H1 (cell line): ENCODE results near the gene CTBP2. TPM values are rescaled to one million over a fixed set of nuclear protein-coding genes. Genes with fewer than 3 reads are reported as not detected.

Experiments
- CTCF ChIA-PET: fragments of 300-600 bp; sonication (Branson Sonifier 250); formaldehyde crosslinking; loops from one replicate; lab custom pipeline; 2021; ENCODE audit not compliant: partially characterized antibody; lab: Charles Lee
- POLR2A ChIA-PET: fragments of 300-600 bp; sonication (Branson Sonifier 250); formaldehyde crosslinking; loops from one replicate; lab custom pipeline; 2021; ENCODE audit warnings: inconsistent platforms; ENCODE audit not compliant: partially characterized antibody; lab: Charles Lee
- DNase-seq, 2 experiments: peaks; one replicate each; pipeline versions ENCODE4 v3.0.0 to v3.0.0-alpha.2; 2010 to 2022; ENCODE audit warnings: low spot score in 2 of 2, low read depth in 1 of 2, mixed read lengths in 1 of 2
- FAIRE-seq: peaks from 2 replicates; lab custom pipeline; 2011; peaks lifted over from hg19 to GRCh38; lab: Jason Lieb, UNC
- H2AFZ ChIP-seq: 2 replicates; pipeline ENCODE4 v1.8.1; 2012; ENCODE audit warnings: low read length, inconsistent platforms
- H2AK5ac ChIP-seq: 2 replicates; pipeline ENCODE4 v1.6.1; 2013; ENCODE audit warnings: low read depth, low read length
- H2BK120ac ChIP-seq: replicated peaks from 2 replicates; pipeline ENCODE3; 2013; ENCODE audit warnings: low read depth, low read length, inconsistent platforms
- H2BK12ac ChIP-seq: 2 replicates; pipeline ENCODE4 v1.6.1; 2013; ENCODE audit warnings: low read depth, low read length
- H2BK15ac ChIP-seq: 2 replicates; pipeline ENCODE4 v1.6.1; 2013; ENCODE audit warnings: low read length
- H2BK20ac ChIP-seq: 2 replicates; pipeline ENCODE4 v1.6.1; 2013; ENCODE audit warnings: low read length
- H2BK5ac ChIP-seq: 2 replicates; pipeline ENCODE4 v1.6.1; 2013; ENCODE audit warnings: low read depth, low read length
- H3K14ac ChIP-seq: 2 replicates; pipeline ENCODE4 v1.6.1; 2013; ENCODE audit warnings: inconsistent platforms; ENCODE audit not compliant: insufficient read length
- H3K18ac ChIP-seq: 2 replicates; pipeline ENCODE4 v1.6.1; 2013; ENCODE audit warnings: low read length; ENCODE audit errors: extremely low read depth
- H3K23ac ChIP-seq: 2 replicates; pipeline ENCODE4 v1.6.1; 2013; ENCODE audit warnings: inconsistent platforms; ENCODE audit not compliant: insufficient read length
- H3K23me2 ChIP-seq: 2 replicates; pipeline ENCODE4 v1.6.1; 2013; ENCODE audit warnings: low read depth, low read length
- H3K27ac ChIP-seq: 2 replicates; pipeline ENCODE4 v1.6.1; 2011; ENCODE audit warnings: low read depth, low read length, inconsistent platforms
- H3K27me3 ChIP-seq, 4 experiments: replicated peaks in 1 of 4; 1 replicate in 1 of 4; 2 replicates in 3 of 4; pipeline versions ENCODE4 v1.6.1 to v1.8.1; 2011 to 2013; ENCODE audit warnings: low read length in 3 of 4, mild to moderate bottlenecking in 3 of 4, inconsistent platforms in 2 of 4, mixed read lengths in 2 of 4, moderate library complexity in 1 of 4; ENCODE audit not compliant: control insufficient read depth in 3 of 4, insufficient read depth in 3 of 4; ENCODE audit errors: extremely low read depth in 1 of 4
- H3K36me3 ChIP-seq, 4 experiments: 2 replicates each; pipeline versions ENCODE4 v1.6.1 to v1.8.1; 2011 to 2013; ENCODE audit warnings: mild to moderate bottlenecking in 4 of 4, low read length in 3 of 4, moderate library complexity in 2 of 4, control low read depth in 1 of 4, inconsistent platforms in 1 of 4; ENCODE audit not compliant: insufficient read depth in 4 of 4, control insufficient read depth in 2 of 4
- H3K4ac ChIP-seq: replicated peaks from 2 replicates; pipeline ENCODE3; 2013; ENCODE audit warnings: low read length, low read depth, mixed read lengths, inconsistent platforms; ENCODE audit not compliant: insufficient read length
- H3K4me1 ChIP-seq, 4 experiments: replicated peaks in 1 of 4; 1 replicate in 1 of 4; 2 replicates in 3 of 4; pipeline versions ENCODE4 v1.6.1 to v1.8.1; 2011 to 2013; ENCODE audit warnings: low read length in 3 of 4, inconsistent platforms in 2 of 4, mixed read lengths in 1 of 4; ENCODE audit not compliant: insufficient read depth in 4 of 4, control insufficient read depth in 3 of 4
- H3K4me2 ChIP-seq, 2 experiments: 2 replicates each; pipeline versions ENCODE4 v1.6.1 to v1.8.1; 2011 to 2013; ENCODE audit warnings: low read depth in 2 of 2, low read length in 2 of 2, control low read depth in 1 of 2, inconsistent platforms in 1 of 2, mild to moderate bottlenecking in 1 of 2; ENCODE audit not compliant: insufficient read depth in 1 of 2
- H3K4me3 ChIP-seq, 4 experiments: fragments of 200-600, 300-600 bp in 1 of 4; sonication (generic), shearing (Covaris generic), sonication (Bioruptor Twin) in 1 of 4; 2 replicates each; pipeline versions ENCODE4 v1.5.1 to v1.8.1; 2011 to 2016; ENCODE audit warnings: low read length in 4 of 4, low read depth in 3 of 4, control low read depth in 2 of 4, inconsistent platforms in 2 of 4, mild to moderate bottlenecking in 2 of 4, mixed read lengths in 1 of 4, moderate library complexity in 1 of 4; ENCODE audit not compliant: insufficient read depth in 2 of 4; ENCODE audit errors: extremely low read depth in 1 of 4
- H3K56ac ChIP-seq: replicated peaks from 2 replicates; pipeline ENCODE3; 2013; ENCODE audit warnings: low read depth, mild to moderate bottlenecking, mixed read lengths, low read length, inconsistent platforms; ENCODE audit not compliant: insufficient read length
- H3K79me1 ChIP-seq: 2 replicates; pipeline ENCODE4 v1.6.1; 2013; ENCODE audit warnings: low read depth, low read length, control low read depth
- H3K79me2 ChIP-seq, 2 experiments: 2 replicates each; pipeline versions ENCODE4 v1.6.1 to v1.8.1; 2012 to 2013; ENCODE audit warnings: low read length in 2 of 2, mild to moderate bottlenecking in 2 of 2, inconsistent platforms in 1 of 2; ENCODE audit not compliant: insufficient read depth in 2 of 2, control insufficient read depth in 1 of 2
- H3K9ac ChIP-seq, 4 experiments: replicated peaks in 1 of 4; 1 replicate in 1 of 4; 2 replicates in 3 of 4; pipeline versions ENCODE4 v1.6.1 to v1.8.1; 2011 to 2013; ENCODE audit warnings: low read depth in 3 of 4, low read length in 3 of 4, control low read depth in 2 of 4, mild to moderate bottlenecking in 2 of 4, moderate library complexity in 2 of 4, inconsistent platforms in 1 of 4; ENCODE audit errors: extremely low read depth in 1 of 4
- H3K9me3 ChIP-seq, 2 experiments: 2 replicates each; pipeline versions ENCODE4 v1.6.1 to v1.8.1; 2012 to 2013; ENCODE audit warnings: mild to moderate bottlenecking in 2 of 2, moderate library complexity in 2 of 2, control low read depth in 1 of 2, inconsistent platforms in 1 of 2, low read depth in 1 of 2, low read length in 1 of 2, mixed read lengths in 1 of 2; ENCODE audit not compliant: insufficient read depth in 2 of 2
- H4K20me1 ChIP-seq, 2 experiments: replicated peaks in 1 of 2; 2 replicates each; pipeline versions ENCODE3 to v1.8.1; 2011 to 2013; ENCODE audit warnings: inconsistent platforms in 2 of 2, low read length in 2 of 2, mild to moderate bottlenecking in 1 of 2; ENCODE audit not compliant: insufficient read depth in 2 of 2, control insufficient read depth in 1 of 2
- H4K5ac ChIP-seq: 2 replicates; pipeline ENCODE4 v1.6.1; 2013; ENCODE audit warnings: low read length, low read depth, mixed read lengths, inconsistent platforms; ENCODE audit not compliant: insufficient read length
- H4K8ac ChIP-seq: 2 replicates; pipeline ENCODE4 v1.8.0; 2013; ENCODE audit warnings: mild to moderate bottlenecking, moderate library complexity, low read length, inconsistent platforms; ENCODE audit not compliant: insufficient read depth; ENCODE audit errors: extremely low read depth
- H4K91ac ChIP-seq: replicated peaks from 2 replicates; pipeline ENCODE3; 2013; ENCODE audit warnings: low read length, mixed read lengths, inconsistent platforms; ENCODE audit not compliant: insufficient read length
- ASH2L ChIP-seq: fragments of 200-600, 300-600 bp; sonication (generic); IDR thresholded peaks from one replicate; pipeline ENCODE4 v1.7.1; 2017; ENCODE audit warnings: low read length
- BCL11A ChIP-seq, 2 experiments: IDR thresholded peaks; one replicate each; pipeline ENCODE4 v1.6.1; 2011; ENCODE audit warnings: low read depth in 2 of 2, low read length in 2 of 2, mild to moderate bottlenecking in 2 of 2
- BRCA1 ChIP-seq: IDR thresholded peaks from 2 replicates; pipeline ENCODE4 v1.6.1; 2012; ENCODE audit warnings: low read depth, low read length, improper control_type of control experiment
- EZH2 ChIP-seq: fragments of 200-600 bp; sonication (generic); IDR thresholded peaks from 2 replicates; pipeline ENCODE4 v1.7.1; 2012; ENCODE audit warnings: low read depth, mild to moderate bottlenecking, moderate library complexity, low read length, inconsistent platforms; ENCODE audit not compliant: severe bottlenecking
- HDAC2 ChIP-seq, 2 experiments: fragments of 300-600 bp in 1 of 2; sonication (generic) in 1 of 2; IDR thresholded peaks; 2 replicates each; pipeline ENCODE4 v1.6.1; 2011 to 2012; ENCODE audit warnings: low read depth in 2 of 2, low read length in 2 of 2, mild to moderate bottlenecking in 2 of 2, moderate library complexity in 2 of 2, borderline replicate concordance in 1 of 2, inconsistent platforms in 1 of 2
- JUND ChIP-seq: IDR thresholded peaks from 2 replicates; pipeline ENCODE4 v1.6.1; 2011; ENCODE audit warnings: mild to moderate bottlenecking, improper control_type of control experiment, low read length
- KDM1A ChIP-seq: fragments of 200-600, 300-600 bp; sonication (generic); IDR thresholded peaks from 2 replicates; pipeline ENCODE4 v1.7.1; 2016; ENCODE audit warnings: mild to moderate bottlenecking, low read length, borderline replicate concordance
- PHF8 ChIP-seq: fragments of 200-600 bp; sonication (generic); conservative IDR thresholded peaks from 2 replicates; pipeline ENCODE4 v1.7.1; 2012; ENCODE audit warnings: low read depth, mild to moderate bottlenecking, inconsistent platforms, low read length, moderate library complexity
- RAD21 ChIP-seq, 2 experiments: IDR thresholded peaks in 1 of 2; conservative IDR thresholded peaks in 1 of 2; 2 replicates each; pipeline ENCODE4 v1.6.1; 2011; ENCODE audit warnings: low read depth in 2 of 2, low read length in 2 of 2, improper control_type of control experiment in 1 of 2, inconsistent platforms in 1 of 2, mild to moderate bottlenecking in 1 of 2, moderate library complexity in 1 of 2
- RBBP5 ChIP-seq: IDR thresholded peaks from 2 replicates; pipeline ENCODE4 v1.7.1; 2012; ENCODE audit warnings: low read depth, mild to moderate bottlenecking, inconsistent platforms, low read length, moderate library complexity, borderline replicate concordance
- TBP ChIP-seq: IDR thresholded peaks from 2 replicates; pipeline ENCODE4 v1.6.1; 2011; ENCODE audit warnings: low read depth, low read length, improper control_type of control experiment
- WGBS, 2 experiments: shearing (Covaris generic) in 1 of 2; methylation state at CpG; one replicate each; pipeline versions ENCODE4 v1.1.6 to v1.1.7; 2013 to 2015; ENCODE audit warnings: low lambda C conversion rate in 2 of 2, mixed read lengths in 2 of 2, inconsistent platforms in 1 of 2, low coverage in 1 of 2, missing lambda C conversion rate in 1 of 2; ENCODE audit not compliant: insufficient replicate concordance in 2 of 2, insufficient coverage in 1 of 2, insufficient read length in 1 of 2; ENCODE audit errors: extremely low coverage in 1 of 2, missing lambda C conversion rate in 1 of 2; 5-methylcytosine and 5-hydroxymethylcytosine counted together
- polyA plus RNA-seq, 7 experiments: library from polyadenylated mRNA; depleted of rRNA in 3 of 7; stranded (reverse) in 5 of 7; unstranded in 2 of 7; fragments of >200 nt in 5 of 7; fragments of 200-250 nt in 2 of 7; gene quantifications; 1 replicate in 5 of 7; 2 replicates in 1 of 7; 4 replicates in 1 of 7; pipeline versions ENCODE4 v1.2.1 to v1.2.3, GENCODE V29; 2011 to 2013; ENCODE audit warnings: missing spikeins in 2 of 7, mixed read lengths in 2 of 7
- total RNA-seq: library from RNA; stranded (reverse); fragmentation: NEBNext Ultra II Directional; extraction: Animal tissue kit (Norgen Biotek cat#: 25700); gene quantifications from 2 replicates; pipeline ENCODE4 v1.2.1, GENCODE V29; 2021

The CTBP2 gene
- total and polyA plus RNA-seq, 2 of the 8 experiments (the other 6 are each of a cell fraction or from before 2014, with no cell fraction given): 208 to 221 TPM

DNA sequence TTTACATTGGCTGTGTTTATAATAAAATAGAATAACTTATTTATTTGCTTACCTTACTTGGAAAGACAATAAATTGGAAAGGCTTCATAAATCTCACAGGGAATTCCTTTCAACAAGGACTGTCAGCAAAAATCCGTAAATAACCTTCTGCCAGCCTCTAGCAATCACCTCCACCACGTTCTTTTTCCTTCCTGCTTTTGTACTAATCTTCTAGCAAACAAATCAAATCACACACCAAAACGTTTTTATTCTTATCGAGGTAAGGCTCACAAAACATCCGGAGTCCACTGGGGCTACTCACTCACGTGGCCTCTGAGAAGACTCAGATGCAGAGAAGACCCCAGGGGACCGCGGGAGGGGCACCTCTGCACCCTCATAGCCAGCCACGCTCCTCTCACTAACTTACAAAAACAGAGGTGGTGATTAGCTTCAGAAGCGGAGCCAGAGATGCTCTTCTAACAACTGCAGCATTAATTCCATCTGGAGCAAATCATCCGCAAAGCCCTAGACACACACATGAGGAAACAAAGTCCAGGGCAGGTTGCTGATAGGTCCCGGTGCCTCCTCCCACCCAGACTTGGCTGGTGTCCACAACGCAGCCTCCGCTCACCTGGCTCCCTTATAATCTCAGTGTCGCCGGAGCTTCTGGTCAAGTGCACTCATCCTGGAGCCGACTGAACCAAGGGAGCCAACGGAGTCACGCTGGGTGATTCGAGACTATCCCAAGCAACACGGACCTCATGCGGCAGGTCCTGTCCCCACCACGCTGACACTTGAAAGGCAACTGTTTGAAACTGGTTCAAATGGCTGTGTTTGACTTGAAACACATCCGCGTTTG, 22.5 kb downstream of the CTBP2 start:
- Histone ChIP-seq H3K56ac (no peak overlapping the region), H4K8ac (no peak overlapping the region), H3K4ac (no peak overlapping the region), H3K23me2 (no peaks in the 10 kb centered on the region), H3K27me3 (no peaks in the 10 kb centered on the region; a peak in 1 of 7 replicates), H2BK15ac (no peak overlapping the region), H3K14ac (no peak overlapping the region), H2BK120ac (no peak overlapping the region), H3K23ac (no peak overlapping the region), H3K4me2 (peak overlapping the region; percentile 1 to 29; a peak in 2 of 4 replicates), H4K5ac (no peak overlapping the region), H2AK5ac (no peak overlapping the region; the same call in 1 of the 2 replicates), H3K9ac (no peak overlapping the region), H3K4me1 (peaks cover 26 to 67% (median 54%) of the 10 kb centered on the region in 4 experiments), H3K9me3 (no peaks in the 10 kb centered on the region), H4K91ac (no peak overlapping the region), H3K18ac (no peak overlapping the region), H3K79me2 (peaks cover 65 to 100% of the 10 kb centered on the region in 2 experiments), H3K4me3 (no peak overlapping the region), H3K79me1 (peaks cover 30% of the 10 kb centered on the region), H4K20me1 (peaks cover 78 to 79% of the 10 kb centered on the region in 2 experiments), H2BK20ac (no peak overlapping the region), H2AFZ (no peak overlapping the region), H2BK5ac (peak overlapping the region; percentile 75; the same call in 1 of the 2 replicates), H3K27ac (no peak overlapping the region), H3K36me3 (peaks cover 2 to 31% (median 4%) of the 10 kb centered on the region in 4 experiments; a peak in 5 of 8 replicates), H2BK12ac (no peak overlapping the region)
- POLR2A ChIA-PET: interaction anchor here (1.9 to 3.7 kb wide), 3 partner anchors 11 to 17 kb away, joined by 3 to 22 read pairs (median 18); no protein-coding TSS in a partner anchor
- FAIRE-seq: no peak
- no peak for DNase-seq
- CTCF ChIA-PET: no interaction called here
- 83 to 100% methylated on average over 2 to 25 of the region's 25 CpGs for WGBS, 2 experiments
- TF ChIP-seq KDM1A: no peak
- TF ChIP-seq RAD21 (IDR thresholded peaks at IDR 0.05 in 1 of 2, conservative IDR thresholded peaks at IDR 0.05 in 1 of 2; ENCODE audit: low read depth in 2 of 2, low read length in 2 of 2): no peak
- TF ChIP-seq TBP: no peak
- no peak for TF ChIP-seq RBBP5
- no peak for TF ChIP-seq JUND
- TF ChIP-seq BRCA1: no peak
- no peak for TF ChIP-seq PHF8
- TF ChIP-seq EZH2: no peak
- TF ChIP-seq HDAC2 (IDR thresholded peaks at IDR 0.05; ENCODE audit: borderline replicate concordance in 1 of 2, low read depth in 2 of 2, low read length in 2 of 2): no peak
- TF ChIP-seq BCL11A (IDR thresholded peaks at IDR 0.05; ENCODE audit: low read depth in 2 of 2, low read length in 2 of 2): no peak
- no peak for TF ChIP-seq ASH2L
